ENCODE data around the gene MAPK8IP1. TPM values are rescaled to one million over a fixed set of nuclear protein-coding genes. Genes with fewer than 3 reads are reported as not detected.

Gene MAPK8IP1
- total and polyA plus RNA-seq, 2 donors from 2014 or later, result 15.7 to 24.8 TPM

- Histone ChIP-seq H3K4me1 (ENCODE audit: control insufficient read depth in 2 of 3, insufficient read depth in 2 of 3, low read depth in 1 of 3, low read length in 3 of 3) (peaks cover 3 to 44% (median 39%) of the 10 kb centered on the region in 3 donors), H3K9ac (ENCODE audit: low read length in 3 of 3) (no peak overlapping the region), H3K36me3 (ENCODE audit: control insufficient read depth in 2 of 3, insufficient read depth in 3 of 3, low read length in 3 of 3) (no peaks in the 10 kb centered on the region), H3K4me3 (ENCODE audit: low read length in 3 of 3) (no peak overlapping the region), H3K27me3 (ENCODE audit: control insufficient read depth, insufficient read depth, low read length) (no peaks in the 10 kb centered on the region), H3K27ac (ENCODE audit: low read depth in 2 of 2, low read length in 2 of 2) (peak overlapping the region in 1 of 2 donors; percentile 8), H3K9me3 (ENCODE audit: control insufficient read depth in 2 of 3, insufficient read depth in 1 of 3, low read length in 3 of 3) (no peaks in the 10 kb centered on the region)
- FAIRE-seq (no peak), DNase-seq (no peak)
- intact Hi-C loops (cut with DNase I), result no loop called here
- no peak for TF ChIP-seq CTCF (IDR thresholded peaks at IDR 0.05; ENCODE audit: borderline replicate concordance, extremely low read depth, insufficient read depth)
Measured at GRCh38 chr11:45850446-45850845, 35.0 kb upstream of the MAPK8IP1 start.

GRCh38 chr11:45851228-45851627, 34.2 kb upstream of the MAPK8IP1 start:
- Histone ChIP-seq H3K9ac (ENCODE audit: low read length in 3 of 3) (no peak overlapping the region), H3K4me1 (ENCODE audit: control insufficient read depth in 2 of 3, insufficient read depth in 2 of 3, low read depth in 1 of 3, low read length in 3 of 3) (peaks cover 3 to 51% (median 46%) of the 10 kb centered on the region in 3 donors), H3K27me3 (ENCODE audit: control insufficient read depth, insufficient read depth, low read length) (no peaks in the 10 kb centered on the region), H3K9me3 (ENCODE audit: control insufficient read depth in 2 of 3, insufficient read depth in 1 of 3, low read length in 3 of 3) (no peaks in the 10 kb centered on the region), H3K27ac (ENCODE audit: low read depth in 2 of 2, low read length in 2 of 2) (peak overlapping the region in 1 of 2 donors; percentile 18), H3K36me3 (ENCODE audit: control insufficient read depth in 2 of 3, insufficient read depth in 3 of 3, low read length in 3 of 3) (peaks cover 0 to 7% (median 0%) of the 10 kb centered on the region in 3 donors), H3K4me3 (ENCODE audit: low read length in 3 of 3) (no peak overlapping the region)
- intact Hi-C loops (cut with DNase I), result no loop called here
- no peak for TF ChIP-seq CTCF (IDR thresholded peaks at IDR 0.05; ENCODE audit: borderline replicate concordance, extremely low read depth, insufficient read depth)
- no peak for FAIRE-seq
- DNase-seq, result no peak

- Histone ChIP-seq H3K27ac (ENCODE audit: low read depth in 2 of 2, low read length in 2 of 2) (peak overlapping the region; percentile 66 to 69), H3K9ac (ENCODE audit: low read length in 3 of 3) (peak overlapping the region in 1 of 3 donors; percentile 52), H3K27me3 (ENCODE audit: control insufficient read depth, insufficient read depth, low read length) (no peaks in the 10 kb centered on the region), H3K36me3 (ENCODE audit: control insufficient read depth in 2 of 3, insufficient read depth in 3 of 3, low read length in 3 of 3) (peaks cover 0 to 13% (median 4%) of the 10 kb centered on the region in 3 donors), H3K4me3 (ENCODE audit: low read length in 3 of 3) (no peak overlapping the region), H3K4me1 (ENCODE audit: control insufficient read depth in 2 of 3, insufficient read depth in 2 of 3, low read depth in 1 of 3, low read length in 3 of 3) (peaks cover under 1 to 52% (median 46%) of the 10 kb centered on the region in 3 donors), H3K9me3 (ENCODE audit: control insufficient read depth in 2 of 3, insufficient read depth in 1 of 3, low read length in 3 of 3) (no peaks in the 10 kb centered on the region)
- FAIRE-seq (no peak), DNase-seq (no peak)
- intact Hi-C loops (cut with DNase I), result no loop called here
- no peak for TF ChIP-seq CTCF (IDR thresholded peaks at IDR 0.05; ENCODE audit: borderline replicate concordance, extremely low read depth, insufficient read depth)
Measured at GRCh38 chr11:45852018-45852711, 33.3 kb upstream of the MAPK8IP1 start.

Measured in kidney (tissue), 14 donors.